IPS DF 4.7 (cell line): ENCODE results near the gene DHCR7.

Source experiments
- DNase-seq: peaks from one replicate; pipeline ENCODE4 v3.0.0-alpha.2; 2013; ENCODE audit warnings: low spot score; ENCODE audit errors: extremely low read depth

DHCR7 gene

DNA sequence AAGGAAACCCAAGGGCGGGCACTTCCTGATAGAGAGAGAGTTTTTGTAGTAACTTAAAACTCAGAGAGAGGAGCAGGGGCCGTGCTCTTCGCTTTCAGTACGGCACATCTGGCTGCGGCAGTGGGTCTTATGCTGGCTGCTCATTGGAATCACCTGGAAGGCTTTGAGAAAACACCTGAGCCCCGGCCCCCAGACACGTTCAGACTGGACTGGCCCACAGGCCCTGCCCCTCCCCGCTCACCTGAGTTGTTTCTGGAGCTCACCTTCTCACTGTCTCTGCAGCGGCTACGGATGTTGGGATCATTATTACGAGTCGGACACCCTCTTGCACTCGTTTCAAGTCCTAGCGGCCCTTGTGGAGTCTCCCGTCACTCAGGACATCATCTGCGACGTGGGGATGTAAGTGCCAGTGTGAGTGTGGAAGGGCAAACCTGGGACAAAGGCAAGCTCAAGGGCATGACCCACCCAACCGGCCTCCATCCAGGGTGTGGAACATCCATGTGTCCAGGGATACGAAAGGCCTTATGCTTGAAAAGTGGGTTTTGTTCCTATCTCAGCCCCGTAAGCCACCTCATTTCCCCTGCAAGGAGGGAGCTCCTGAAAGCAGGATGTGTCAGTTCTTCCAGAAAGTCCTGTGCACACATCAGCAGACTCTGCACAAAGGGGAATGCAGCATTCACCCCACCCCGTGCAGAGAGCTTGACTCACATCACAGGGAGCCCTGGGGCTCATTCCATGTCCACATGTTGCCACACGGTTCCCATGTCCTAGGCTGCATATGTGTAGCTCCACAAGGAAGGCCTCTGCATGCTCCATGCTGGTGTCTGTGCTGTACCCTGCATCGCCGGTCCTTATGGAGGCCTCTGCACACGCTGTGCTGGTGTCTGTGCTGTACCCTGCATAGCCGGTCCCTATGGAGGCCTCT is 10.2 kb upstream of the DHCR7 start:
- DNase-seq, result no peak

- no peak for DNase-seq
Observed at GRCh38 chr11:71456831-71457230, 8.6 kb upstream of the DHCR7 start.

GRCh38 chr11:71456294-71456693 is 8.1 kb upstream of the DHCR7 start:
- DNase-seq, result no peak

DNA sequence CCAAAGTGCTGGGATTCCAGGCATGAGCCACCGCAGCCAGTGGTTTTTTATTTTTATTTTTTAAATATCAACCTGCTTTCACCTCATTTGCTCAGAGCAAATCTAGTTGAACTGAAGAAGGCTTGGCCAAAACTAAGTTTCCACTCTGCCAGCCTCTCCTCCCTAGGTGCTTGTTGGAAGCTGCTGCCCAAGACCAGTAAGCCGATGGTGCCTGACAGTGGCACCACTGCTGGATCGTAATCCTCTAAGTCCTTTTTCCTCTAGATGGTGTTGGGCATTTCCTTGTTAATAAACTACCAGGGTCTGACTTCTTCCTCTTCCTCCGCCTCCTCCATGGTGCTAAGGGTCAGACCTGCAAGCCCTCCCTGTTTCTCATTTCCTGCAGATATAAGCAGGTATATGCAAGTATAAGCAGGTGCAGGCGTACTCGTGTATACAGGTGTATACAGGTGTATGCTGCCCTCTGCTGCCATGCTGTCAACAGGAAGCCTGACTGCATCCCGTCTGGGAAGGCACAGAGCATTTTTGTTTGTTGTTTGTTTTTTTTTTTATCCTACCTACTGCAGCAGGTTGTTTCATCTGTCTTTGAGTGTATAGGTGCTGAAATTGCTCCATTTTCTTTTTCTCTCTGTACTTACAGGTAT is 6.4 kb upstream of the DHCR7 start:
- DNase-seq, result no peak

DNA sequence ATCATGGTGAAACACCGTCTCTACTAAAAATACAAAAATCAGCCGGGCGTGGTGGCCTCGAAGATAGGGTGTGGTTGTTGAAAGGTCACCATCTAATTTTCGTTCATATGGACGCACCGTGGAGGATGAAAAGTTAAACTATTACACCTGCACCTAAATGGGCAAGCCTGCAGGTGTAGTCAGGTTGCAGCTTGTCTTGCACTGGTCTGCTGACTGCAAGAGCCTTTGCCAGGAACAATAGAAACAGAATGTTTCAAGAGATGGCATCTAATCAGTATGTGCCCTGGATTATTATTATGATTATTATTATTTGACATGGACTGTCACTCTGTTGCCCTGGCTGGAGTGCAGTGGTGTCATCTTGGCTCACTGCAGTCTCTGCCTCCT is 5.7 kb upstream of the DHCR7 start:
- DNase-seq, result no peak

GRCh38 chr11:71453037-71453917 is 5.1 kb upstream of the DHCR7 start, which contains the start of gene NADSYN1:
Gene NADSYN1 (plus strand): TSS chr11:71453203. CDS start chr11:71453297, 94 bp downstream.
- DNase-seq, result no peak

GRCh38 chr11:71452199-71453036 is 4.2 kb upstream of the DHCR7 start:
- no peak for DNase-seq

GRCh38 chr11:71451596-71452198 is 3.5 kb upstream of the DHCR7 start:
- DNase-seq, result no peak

DNA sequence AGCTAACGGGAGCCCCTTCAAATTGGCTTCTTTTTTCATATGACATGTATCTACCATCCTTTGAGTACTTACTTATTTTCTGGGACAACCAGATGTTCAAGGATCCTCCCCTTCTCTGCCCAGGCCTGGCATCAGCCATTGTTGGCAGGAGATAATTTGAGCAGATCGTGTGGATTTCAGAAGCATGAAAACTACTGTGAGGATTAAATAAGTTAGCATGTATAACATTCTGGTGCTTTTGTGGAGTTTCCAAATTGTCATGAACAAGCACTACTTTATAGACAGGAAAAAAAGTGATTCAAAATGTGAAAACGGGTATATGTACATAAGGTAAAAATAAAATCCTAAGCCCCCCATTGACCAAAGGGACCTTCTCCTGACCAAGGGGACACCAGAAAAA is 2.7 kb upstream of the DHCR7 start:
- no peak for DNase-seq

GRCh38 chr11:71450507-71450906 is 2.3 kb upstream of the DHCR7 start:
- DNase-seq, result no peak

DNA sequence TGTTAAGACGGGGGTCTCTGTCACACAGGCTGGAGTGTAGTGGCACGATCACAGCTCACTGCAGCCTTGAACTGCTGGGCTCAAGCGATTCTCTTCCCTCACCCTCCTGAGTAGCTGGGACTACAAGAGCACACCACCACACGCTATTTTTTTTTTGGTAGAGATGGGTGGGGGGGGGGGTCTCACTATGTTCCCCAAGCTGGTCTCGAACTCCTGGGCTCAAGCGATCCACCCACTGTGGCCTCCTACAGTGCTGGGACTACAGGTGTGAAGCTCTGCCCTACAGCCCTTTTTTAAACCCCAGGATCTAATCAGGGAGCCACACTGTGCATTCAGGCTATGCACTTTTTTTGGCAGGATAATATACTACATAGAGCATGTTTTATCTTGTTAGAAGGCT is 1.4 kb upstream of the DHCR7 start:
- DNase-seq, result no peak

- no peak for DNase-seq
Observed at GRCh38 chr11:71447791-71448256, 369 bp downstream of the DHCR7 start.

DNA sequence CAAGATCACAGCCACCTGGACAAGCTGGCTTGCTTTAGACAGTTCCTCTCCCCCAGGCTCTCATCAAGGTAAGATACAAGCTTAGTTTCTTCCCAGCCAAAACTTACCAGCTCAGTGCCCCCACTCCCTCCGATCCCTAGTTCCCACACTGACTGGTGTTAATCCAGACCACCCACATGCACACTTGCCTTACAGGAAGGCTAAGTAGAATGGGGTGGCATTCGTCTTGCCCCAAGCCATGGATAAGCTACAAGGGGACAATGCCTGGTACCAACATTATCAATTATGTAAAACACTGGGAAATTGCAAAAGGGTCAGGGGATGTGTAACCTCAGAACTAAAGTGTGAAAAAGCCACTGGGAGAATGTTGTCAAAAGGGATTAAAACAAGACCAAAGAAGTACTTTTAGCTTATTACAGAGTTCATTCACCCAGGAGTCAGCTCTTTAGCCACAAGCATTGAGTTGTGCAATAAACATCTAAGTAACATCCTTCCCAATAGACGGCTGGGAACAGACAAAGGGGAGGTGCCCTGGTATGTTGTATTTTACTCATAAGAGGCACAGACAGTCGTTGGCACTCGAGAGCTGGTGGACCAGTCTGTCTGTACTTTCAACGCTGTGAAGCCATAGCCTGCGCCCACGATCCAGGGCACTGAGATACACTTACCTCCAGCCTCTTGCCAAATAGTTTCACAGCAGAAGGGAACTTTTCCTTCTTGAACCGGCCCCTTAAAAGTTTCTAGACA is 1.1 kb downstream of the DHCR7 start:
- DNase-seq, result no peak

DNA sequence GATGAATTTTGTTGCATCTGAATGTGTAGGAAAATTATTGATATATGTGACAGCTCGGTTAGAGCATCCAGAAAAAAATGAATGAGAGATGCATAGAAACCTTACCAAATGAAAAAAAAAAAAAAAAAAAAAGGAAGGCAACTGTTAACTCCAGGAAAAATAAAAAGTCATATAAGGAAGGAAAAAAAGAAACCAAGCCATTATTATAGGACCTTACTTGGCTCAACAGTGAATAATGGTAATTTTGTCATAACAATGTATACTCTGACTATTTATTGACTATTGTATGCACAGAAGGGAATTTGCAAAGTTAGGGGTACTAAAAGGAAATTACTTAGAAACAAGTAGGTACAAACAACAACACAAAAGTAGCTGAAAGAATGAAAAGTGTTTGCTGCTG is 2.0 kb downstream of the DHCR7 start:
- DNase-seq, result no peak

DNA sequence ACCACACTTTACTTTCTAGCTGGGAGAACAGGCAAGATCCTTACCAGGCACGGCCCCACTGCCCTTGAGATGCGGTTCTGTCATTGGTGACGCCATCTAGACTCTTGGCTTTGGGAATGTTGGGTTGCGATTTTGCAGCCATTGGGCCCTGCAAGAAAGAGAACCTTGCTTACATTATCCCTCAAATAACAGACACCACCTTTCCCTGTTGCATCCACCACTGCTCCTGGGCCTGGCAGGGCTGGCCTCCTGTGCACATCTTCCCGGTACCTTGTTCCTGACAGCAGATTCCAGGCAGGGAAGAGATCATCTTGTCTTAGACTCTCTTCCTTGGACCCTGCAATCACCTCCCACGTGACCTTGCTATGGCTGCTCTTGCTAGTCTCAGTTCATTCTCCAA is 3.4 kb downstream of the DHCR7 start:
- DNase-seq, result no peak

GRCh38 chr11:71443736-71444445 is 4.3 kb downstream of the DHCR7 start:
- DNase-seq, result no peak

- DNase-seq, result no peak
Observed at GRCh38 chr11:71442880-71443279, 5.3 kb downstream of the DHCR7 start.

DNA sequence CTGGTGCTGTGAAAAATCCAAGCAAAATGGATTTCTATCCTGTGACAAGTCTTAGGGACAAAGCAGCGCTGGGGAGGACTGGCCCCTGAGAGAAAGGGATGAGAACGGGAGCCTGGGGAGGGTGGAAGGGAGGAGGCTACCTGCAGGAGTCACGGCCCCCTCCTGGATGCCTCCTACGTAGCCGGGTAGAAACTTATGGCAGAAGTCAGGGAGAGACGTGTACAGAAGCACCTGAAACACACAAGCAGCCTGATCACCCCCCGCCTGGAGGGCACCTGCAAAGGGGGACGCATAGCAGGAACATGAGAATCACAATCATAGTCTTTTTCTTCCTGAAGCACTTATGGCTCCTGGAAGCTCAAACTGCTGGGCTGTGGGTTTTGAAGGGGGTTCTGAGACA is 6.1 kb downstream of the DHCR7 start:
- no peak for DNase-seq

GRCh38 chr11:71441251-71441650 is 6.9 kb downstream of the DHCR7 start:
- DNase-seq, result no peak
